ENCODE results near the gene PKN1.

PKN1 gene

DNA sequence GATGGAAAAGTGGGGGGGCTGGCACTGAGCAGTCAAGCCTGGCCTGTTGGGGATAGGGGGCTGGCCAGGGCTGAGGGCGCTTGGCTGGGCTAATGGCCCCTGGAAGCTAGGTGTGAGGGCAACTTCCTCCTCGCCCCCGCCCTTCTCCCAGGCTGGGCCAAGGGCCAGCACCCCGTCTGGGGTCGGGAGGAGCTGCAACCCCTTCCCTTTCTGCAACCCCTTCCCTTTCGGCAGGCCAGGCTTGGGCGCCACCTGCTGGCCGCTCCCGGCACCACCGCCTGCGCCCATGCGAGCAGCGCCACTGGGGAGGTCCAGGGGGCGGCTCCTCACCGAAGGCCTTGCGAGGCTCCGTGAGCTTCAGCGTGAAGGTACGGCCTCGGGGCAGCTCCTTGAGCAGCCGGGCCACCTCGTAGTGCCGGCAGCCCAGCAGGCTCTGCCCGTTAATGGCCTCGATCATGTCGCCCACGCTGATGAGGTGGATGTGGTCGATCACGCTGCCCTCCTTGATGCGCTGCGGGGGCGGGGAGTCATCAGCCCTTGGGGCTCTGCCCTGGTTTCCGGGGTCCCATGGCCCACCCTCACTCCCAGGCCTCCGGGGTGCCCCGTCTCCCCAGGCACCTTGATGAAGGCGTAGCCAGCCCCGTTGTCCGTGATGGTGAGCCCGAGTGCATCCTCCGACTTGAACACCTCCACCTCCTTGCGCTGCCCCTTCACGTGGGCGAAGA lies 47.0 kb downstream of the PKN1 start:
- Histone ChIP-seq H3K27me3 (ENCODE audit: low read depth, low read length) (peaks cover 3% of the 10 kb centered on the region), H3K4me3 (ENCODE audit: low read depth in 1 of 2, low read length in 2 of 2) (no peak overlapping the region), H3K27ac (ENCODE audit: low read length) (no peak overlapping the region), H3K36me3 (ENCODE audit: control insufficient read depth in 1 of 2, insufficient read depth in 2 of 2, low read length in 2 of 2) (peaks cover 0 to 42% of the 10 kb centered on the region in 2 donors), H3K9me3 (ENCODE audit: control insufficient read depth in 1 of 2, low read length in 2 of 2) (no peaks in the 10 kb centered on the region), H3K4me1 (ENCODE audit: control insufficient read depth in 1 of 2, insufficient read depth in 2 of 2, low read length in 2 of 2) (peaks cover 0 to 39% of the 10 kb centered on the region in 2 donors)

- peaks cover 3% of the 10 kb centered on the region for H3K27me3 ChIP-seq (ENCODE audit: low read depth, low read length)
- no peak overlapping the region for H3K27ac ChIP-seq (ENCODE audit: low read length)
- H3K4me3 ChIP-seq (ENCODE audit: low read depth in 1 of 2, low read length in 2 of 2): no peak overlapping the region
- no peaks in the 10 kb centered on the region for H3K9me3 ChIP-seq (ENCODE audit: control insufficient read depth in 1 of 2, low read length in 2 of 2)
- peaks cover 0 to 42% of the 10 kb centered on the region in 2 donors for H3K36me3 ChIP-seq (ENCODE audit: control insufficient read depth in 1 of 2, insufficient read depth in 2 of 2, low read length in 2 of 2)
- H3K4me1 ChIP-seq (ENCODE audit: control insufficient read depth in 1 of 2, insufficient read depth in 2 of 2, low read length in 2 of 2): peaks cover 0 to 34% of the 10 kb centered on the region in 2 donors
Observed at GRCh38 chr19:14480700-14481079, 47.6 kb downstream of the PKN1 start.

- Histone ChIP-seq H3K9me3 (ENCODE audit: control insufficient read depth in 1 of 2, low read length in 2 of 2) (no peaks in the 10 kb centered on the region), H3K4me3 (ENCODE audit: low read depth in 1 of 2, low read length in 2 of 2) (no peak overlapping the region), H3K27me3 (ENCODE audit: low read depth, low read length) (no peaks in the 10 kb centered on the region), H3K36me3 (ENCODE audit: control insufficient read depth in 1 of 2, insufficient read depth in 2 of 2, low read length in 2 of 2) (peaks cover 0 to 48% of the 10 kb centered on the region in 2 donors), H3K4me1 (ENCODE audit: control insufficient read depth in 1 of 2, insufficient read depth in 2 of 2, low read length in 2 of 2) (peaks cover 0 to 18% of the 10 kb centered on the region in 2 donors), H3K27ac (ENCODE audit: low read length) (no peak overlapping the region)
Observed at GRCh38 chr19:14482172-14482941, 49.3 kb downstream of the PKN1 start.

- no peak overlapping the region for H3K27ac ChIP-seq (ENCODE audit: low read length)
Observed at GRCh38 chr19:14487370-14488125, 54.4 kb downstream of the PKN1 start.

DNA sequence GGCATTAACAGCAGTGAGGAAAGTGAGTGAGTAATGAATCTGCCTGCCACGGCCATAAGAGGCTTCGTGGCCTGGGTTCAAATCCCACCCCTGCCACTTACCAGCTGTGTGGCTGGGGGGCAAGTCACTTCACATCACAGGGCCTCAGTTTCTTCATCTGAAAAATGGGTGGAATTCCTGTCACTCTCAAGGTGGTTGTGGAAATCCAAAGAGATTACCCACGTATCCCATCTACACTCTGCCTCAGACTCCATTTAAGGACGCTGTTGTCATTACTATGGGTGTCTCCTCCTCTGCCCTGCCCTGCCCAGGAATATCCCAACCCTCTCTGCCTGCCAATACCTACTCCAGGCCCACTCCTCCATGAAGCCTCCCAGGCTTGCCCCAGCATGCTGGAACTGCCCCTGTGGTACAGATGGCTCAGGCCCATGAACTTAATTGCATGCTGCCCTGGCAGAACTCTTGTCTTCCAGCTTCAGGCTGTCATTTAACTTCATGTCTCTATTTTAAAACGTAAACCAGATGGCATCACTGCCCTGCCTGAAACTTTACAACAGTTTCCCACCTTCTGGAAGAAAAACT lies 59.7 kb downstream of the PKN1 start:
- H3K27me3 ChIP-seq (ENCODE audit: low read depth, low read length): no peaks in the 10 kb centered on the region
- H3K4me3 ChIP-seq (ENCODE audit: low read depth in 1 of 2, low read length in 2 of 2): no peak overlapping the region
- H3K27ac ChIP-seq (ENCODE audit: low read length): no peak overlapping the region
- peaks cover 0 to 5% of the 10 kb centered on the region in 2 donors for H3K36me3 ChIP-seq (ENCODE audit: control insufficient read depth in 1 of 2, insufficient read depth in 2 of 2, low read length in 2 of 2)
- H3K9me3 ChIP-seq (ENCODE audit: control insufficient read depth in 1 of 2, low read length in 2 of 2): no peaks in the 10 kb centered on the region
- H3K4me1 ChIP-seq (ENCODE audit: control insufficient read depth in 1 of 2, insufficient read depth in 2 of 2, low read length in 2 of 2): peaks cover 5 to 29% of the 10 kb centered on the region in 2 donors

More at GRCh38 chr19:14487370-14488125, 54.4 kb downstream of the PKN1 start:
- H3K36me3 ChIP-seq (ENCODE audit: control insufficient read depth in 1 of 2, insufficient read depth in 2 of 2, low read length in 2 of 2): peaks cover 0 to 13% of the 10 kb centered on the region in 2 donors
- H3K9me3 ChIP-seq (ENCODE audit: control insufficient read depth in 1 of 2, low read length in 2 of 2): no peaks in the 10 kb centered on the region
- H3K4me3 ChIP-seq (ENCODE audit: low read depth in 1 of 2, low read length in 2 of 2): no peak overlapping the region
- no peaks in the 10 kb centered on the region for H3K27me3 ChIP-seq (ENCODE audit: low read depth, low read length)
- H3K4me1 ChIP-seq (ENCODE audit: control insufficient read depth in 1 of 2, insufficient read depth in 2 of 2, low read length in 2 of 2): no peaks in the 10 kb centered on the region

GRCh38 chr19:14494411-14494810 lies 61.3 kb downstream of the PKN1 start:
- Histone ChIP-seq H3K4me3 (ENCODE audit: low read depth in 1 of 2, low read length in 2 of 2) (peak overlapping the region; percentile 17 to 79), H3K9me3 (ENCODE audit: control insufficient read depth in 1 of 2, low read length in 2 of 2) (no peaks in the 10 kb centered on the region), H3K27me3 (ENCODE audit: low read depth, low read length) (no peaks in the 10 kb centered on the region), H3K27ac (ENCODE audit: low read length) (no peak overlapping the region), H3K4me1 (ENCODE audit: control insufficient read depth in 1 of 2, insufficient read depth in 2 of 2, low read length in 2 of 2) (peaks cover 5 to 29% of the 10 kb centered on the region in 2 donors), H3K36me3 (ENCODE audit: control insufficient read depth in 1 of 2, insufficient read depth in 2 of 2, low read length in 2 of 2) (peaks cover 0 to 5% of the 10 kb centered on the region in 2 donors)

- Histone ChIP-seq H3K36me3 (ENCODE audit: control insufficient read depth in 1 of 2, insufficient read depth in 2 of 2, low read length in 2 of 2) (peaks cover 0 to 1% of the 10 kb centered on the region in 2 donors), H3K4me3 (ENCODE audit: low read depth in 1 of 2, low read length in 2 of 2) (peak overlapping the region; percentile 77 to 79), H3K27me3 (ENCODE audit: low read depth, low read length) (no peaks in the 10 kb centered on the region), H3K9me3 (ENCODE audit: control insufficient read depth in 1 of 2, low read length in 2 of 2) (no peaks in the 10 kb centered on the region), H3K27ac (ENCODE audit: low read length) (no peak overlapping the region), H3K4me1 (ENCODE audit: control insufficient read depth in 1 of 2, insufficient read depth in 2 of 2, low read length in 2 of 2) (peaks cover 5 to 29% of the 10 kb centered on the region in 2 donors)
Observed at GRCh38 chr19:14494910-14495671, 62.0 kb downstream of the PKN1 start.

GRCh38 chr19:14495672-14496028 lies 62.5 kb downstream of the PKN1 start:
- Histone ChIP-seq H3K4me1 (ENCODE audit: control insufficient read depth in 1 of 2, insufficient read depth in 2 of 2, low read length in 2 of 2) (peaks cover 5 to 29% of the 10 kb centered on the region in 2 donors), H3K4me3 (ENCODE audit: low read depth in 1 of 2, low read length in 2 of 2) (peak overlapping the region; percentile 77 to 79), H3K36me3 (ENCODE audit: control insufficient read depth in 1 of 2, insufficient read depth in 2 of 2, low read length in 2 of 2) (no peaks in the 10 kb centered on the region), H3K9me3 (ENCODE audit: control insufficient read depth in 1 of 2, low read length in 2 of 2) (no peaks in the 10 kb centered on the region), H3K27me3 (ENCODE audit: low read depth, low read length) (no peaks in the 10 kb centered on the region), H3K27ac (ENCODE audit: low read length) (no peak overlapping the region)

DNA sequence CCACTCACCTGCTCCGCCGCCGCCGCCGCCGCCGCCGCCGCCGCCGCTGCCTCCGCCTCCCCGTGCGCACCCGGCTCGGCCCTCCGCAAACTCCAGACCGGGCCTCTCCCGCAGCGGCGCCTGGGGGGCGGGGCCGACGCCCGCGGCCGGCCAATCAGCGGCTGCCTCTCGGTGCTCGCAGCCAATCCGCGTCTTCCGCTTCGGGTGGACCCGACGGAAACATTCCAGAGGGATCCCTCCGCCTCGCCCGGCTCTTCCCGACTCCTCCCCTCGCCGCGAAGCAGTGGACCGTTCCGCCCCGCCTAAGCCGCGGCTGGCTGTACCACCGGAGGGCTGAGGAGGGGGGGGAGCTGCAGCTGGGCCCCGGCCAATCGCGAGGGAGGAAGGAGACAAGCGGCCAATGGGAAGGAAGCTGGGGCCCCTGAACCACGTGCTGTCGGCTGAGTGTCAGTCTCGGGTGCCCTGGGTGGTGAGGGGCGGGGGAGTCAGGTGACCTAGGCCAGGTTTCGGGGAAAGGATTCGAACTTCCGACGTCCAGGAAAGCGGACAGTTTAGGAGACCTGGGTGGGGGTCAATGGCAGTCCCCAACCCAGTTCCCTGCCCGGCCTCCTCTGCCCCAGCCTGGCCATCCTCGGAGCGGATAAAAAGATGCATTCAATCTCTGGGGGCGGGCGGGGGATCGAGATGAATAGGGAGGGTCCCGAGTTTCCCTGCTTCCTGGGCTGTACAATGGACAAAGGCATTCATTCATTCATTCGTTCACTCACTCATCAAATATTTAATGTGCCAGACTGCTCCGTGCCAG lies 63.1 kb downstream of the PKN1 start, which contains the start of gene GIPC1:
TSS of gene GIPC1 (minus strand) at position 99 of the 805 bp plus-strand sequence. CDS start 13,151 bp downstream, outside the sequence.
- Histone ChIP-seq H3K36me3 (ENCODE audit: control insufficient read depth in 1 of 2, insufficient read depth in 2 of 2, low read length in 2 of 2) (no peaks in the 10 kb centered on the region), H3K27me3 (ENCODE audit: low read depth, low read length) (no peaks in the 10 kb centered on the region), H3K9me3 (ENCODE audit: control insufficient read depth in 1 of 2, low read length in 2 of 2) (no peaks in the 10 kb centered on the region), H3K27ac (ENCODE audit: low read length) (peak within 1 kb of the TSS; percentile 52), H3K4me3 (ENCODE audit: low read depth in 1 of 2, low read length in 2 of 2) (peak within 1 kb of the TSS; percentile 77 to 79), H3K4me1 (ENCODE audit: control insufficient read depth in 1 of 2, insufficient read depth in 2 of 2, low read length in 2 of 2) (peaks cover 5 to 29% of the 10 kb centered on the region in 2 donors)

- no peaks in the 10 kb centered on the region for H3K9me3 ChIP-seq (ENCODE audit: control insufficient read depth in 1 of 2, low read length in 2 of 2)
- H3K36me3 ChIP-seq (ENCODE audit: control insufficient read depth in 1 of 2, insufficient read depth in 2 of 2, low read length in 2 of 2): no peaks in the 10 kb centered on the region
- peak overlapping the region; percentile 52 for H3K27ac ChIP-seq (ENCODE audit: low read length)
- peaks cover 5 to 29% of the 10 kb centered on the region in 2 donors for H3K4me1 ChIP-seq (ENCODE audit: control insufficient read depth in 1 of 2, insufficient read depth in 2 of 2, low read length in 2 of 2)
- H3K27me3 ChIP-seq (ENCODE audit: low read depth, low read length): no peaks in the 10 kb centered on the region
- H3K4me3 ChIP-seq (ENCODE audit: low read depth in 1 of 2, low read length in 2 of 2): peak overlapping the region; percentile 48 to 79
Observed at GRCh38 chr19:14496834-14497227, 63.7 kb downstream of the PKN1 start.

All from muscle layer of duodenum (tissue), 2 donors.